HG03064 (cell line): ENCODE results near the gene AKT1.

Experiments
- ATAC-seq: cut with Tn5 transposase; IDR thresholded peaks from one replicate; pipeline ENCODE4 v1.9.1; 2021; ENCODE audit warnings: low read depth; ENCODE audit not compliant: unreplicated experiment

Gene AKT1

GRCh38 chr14:104726600-104727451 lies 68.7 kb downstream of the AKT1 start:
- ATAC-seq: no peak

- ATAC-seq: no peak
Observed at GRCh38 chr14:104725772-104726548, 69.6 kb downstream of the AKT1 start.

GRCh38 chr14:104724981-104725771 lies 70.4 kb downstream of the AKT1 start:
- no peak for ATAC-seq

- no peak for ATAC-seq
Observed at GRCh38 chr14:104724407-104724980, 71.1 kb downstream of the AKT1 start.

GRCh38 chr14:104723651-104724406 lies 71.7 kb downstream of the AKT1 start, which contains the start of gene ADSS1:
Gene ADSS1, plus strand, starts transcription at chr14:104724229. Its CDS starts 42 bp downstream, at chr14:104724271.
- no peak for ATAC-seq

- ATAC-seq: no peak
Observed at GRCh38 chr14:104722938-104723650, 72.5 kb downstream of the AKT1 start.

GRCh38 chr14:104721505-104722431 lies 73.8 kb downstream of the AKT1 start:
- no peak for ATAC-seq
